ENCODE data around the gene C11orf58.

Gene C11orf58

DNA sequence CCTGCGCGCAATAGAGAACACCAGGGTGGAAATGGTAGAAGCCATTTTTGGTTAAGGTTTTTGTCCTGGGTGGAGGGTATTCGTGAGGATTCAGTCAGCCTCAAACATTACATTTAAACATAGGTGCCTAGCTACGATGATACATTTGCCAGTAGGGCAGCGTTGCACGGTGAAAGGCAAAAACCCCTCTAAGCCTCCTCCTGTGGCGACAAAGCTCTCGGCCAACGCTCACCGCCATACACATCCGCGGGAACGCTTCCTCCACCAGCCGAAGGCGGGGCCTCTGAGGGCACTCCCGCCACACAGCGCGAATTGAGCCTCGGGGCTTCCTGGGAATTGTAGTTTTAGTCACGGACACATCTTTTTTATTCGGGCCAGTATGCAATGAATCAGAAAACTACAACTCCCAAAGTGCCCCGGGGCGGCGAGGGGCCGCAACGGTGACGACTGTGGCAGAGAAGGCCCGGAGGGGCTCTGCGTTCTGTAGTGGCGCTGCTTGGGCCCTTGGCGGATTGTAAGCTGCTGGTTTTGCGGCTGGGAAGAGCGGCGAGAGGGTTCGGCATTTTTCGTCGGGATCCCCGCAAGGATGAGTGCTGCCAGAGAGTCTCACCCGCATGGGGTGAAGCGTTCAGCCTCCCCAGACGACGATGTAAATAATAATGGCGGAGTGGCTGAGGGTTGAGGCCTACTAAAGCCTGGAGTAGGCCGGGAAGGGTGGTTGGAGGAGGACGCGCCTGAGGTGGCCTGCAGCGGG, at the start of gene C11orf58:
C11orf58 (plus strand) TSS at position 455 of the 754 bp plus-strand sequence; CDS start at position 587, 132 bp downstream.
- DNase-seq (ENCODE audit: low read depth): peak; percentile 89

- DNase-seq (ENCODE audit: low read depth): no peak
Measured at GRCh38 chr11:16690086-16690485, 48.4 kb upstream of the C11orf58 start.

- DNase-seq (ENCODE audit: low read depth): no peak
Measured at GRCh38 chr11:16703795-16704194, 34.7 kb upstream of the C11orf58 start.

DNA sequence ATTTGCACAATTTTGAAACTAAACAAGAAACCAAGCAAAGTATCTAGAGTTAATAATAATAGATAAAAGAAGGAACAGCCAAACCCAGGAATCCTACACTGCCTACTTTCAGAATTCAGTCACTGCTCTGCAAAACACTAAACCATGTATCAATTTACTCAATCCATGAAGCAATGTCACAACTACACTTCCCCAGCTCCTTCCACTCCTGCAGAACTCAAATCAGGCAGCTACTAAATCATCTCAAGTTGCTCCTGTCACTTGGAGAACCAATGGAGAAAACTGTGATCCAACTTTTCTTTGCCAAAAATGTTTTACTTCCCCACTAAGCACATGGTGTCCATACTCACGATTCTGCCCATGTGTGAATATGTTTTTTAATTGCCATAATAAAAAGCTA, 24.9 kb upstream of the C11orf58 start:
- no peak for DNase-seq (ENCODE audit: low read depth)

DNA sequence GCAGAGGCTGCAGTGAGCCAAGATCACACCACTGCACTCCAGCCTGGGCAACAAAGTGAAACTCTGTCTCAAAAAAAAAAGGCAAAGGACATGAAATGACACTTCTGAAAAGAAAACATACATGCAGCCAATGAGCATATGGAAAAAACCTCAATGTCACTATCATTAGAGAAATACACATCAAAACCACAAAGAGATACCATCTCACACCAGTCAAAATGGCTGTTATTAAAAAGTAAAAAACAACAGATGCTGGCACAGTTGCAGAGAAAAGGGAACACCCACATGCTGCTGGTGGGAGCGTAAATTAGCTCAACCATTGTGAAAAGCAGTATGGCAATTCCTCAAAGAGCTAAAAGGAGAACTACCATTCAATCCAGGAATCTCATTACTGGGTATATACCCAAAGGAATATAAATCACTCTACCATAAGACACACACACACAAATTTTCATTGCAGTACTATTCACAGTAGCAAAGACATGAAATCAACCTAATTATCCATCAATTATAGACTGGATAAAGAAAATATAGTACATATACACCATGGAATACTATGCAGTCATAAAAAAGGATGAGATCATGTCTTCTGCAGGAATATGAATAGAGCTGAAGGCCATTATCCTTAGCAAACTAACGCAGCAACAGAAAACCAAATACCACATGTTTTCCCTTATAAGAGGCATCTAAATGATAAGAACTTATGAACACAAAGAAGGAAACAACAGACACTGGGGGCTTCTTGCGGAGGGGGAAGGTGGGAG, 15.7 kb upstream of the C11orf58 start:
- DNase-seq (ENCODE audit: low read depth): no peak

- no peak for DNase-seq (ENCODE audit: low read depth)
Measured at GRCh38 chr11:16727806-16728205, 10.6 kb upstream of the C11orf58 start.

DNA sequence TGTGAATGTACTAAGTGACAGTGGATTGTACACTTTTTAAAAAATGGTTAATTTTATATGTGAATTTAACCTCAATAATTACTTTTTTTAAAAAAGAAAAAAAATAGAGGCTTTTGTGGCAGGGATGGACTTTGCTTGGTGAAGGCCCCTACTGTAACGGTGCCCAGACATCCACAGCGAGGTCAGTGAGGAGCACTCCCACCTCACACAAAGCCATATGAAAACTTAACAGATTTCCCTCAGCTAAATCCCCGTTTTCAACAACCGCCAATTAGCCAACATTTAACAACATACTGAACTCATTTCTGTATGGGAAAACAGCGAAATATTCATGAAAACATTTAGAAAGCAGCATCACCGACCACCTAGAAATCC, 642 bp upstream of the C11orf58 start:
- DNase-seq (ENCODE audit: low read depth): no peak

DNA sequence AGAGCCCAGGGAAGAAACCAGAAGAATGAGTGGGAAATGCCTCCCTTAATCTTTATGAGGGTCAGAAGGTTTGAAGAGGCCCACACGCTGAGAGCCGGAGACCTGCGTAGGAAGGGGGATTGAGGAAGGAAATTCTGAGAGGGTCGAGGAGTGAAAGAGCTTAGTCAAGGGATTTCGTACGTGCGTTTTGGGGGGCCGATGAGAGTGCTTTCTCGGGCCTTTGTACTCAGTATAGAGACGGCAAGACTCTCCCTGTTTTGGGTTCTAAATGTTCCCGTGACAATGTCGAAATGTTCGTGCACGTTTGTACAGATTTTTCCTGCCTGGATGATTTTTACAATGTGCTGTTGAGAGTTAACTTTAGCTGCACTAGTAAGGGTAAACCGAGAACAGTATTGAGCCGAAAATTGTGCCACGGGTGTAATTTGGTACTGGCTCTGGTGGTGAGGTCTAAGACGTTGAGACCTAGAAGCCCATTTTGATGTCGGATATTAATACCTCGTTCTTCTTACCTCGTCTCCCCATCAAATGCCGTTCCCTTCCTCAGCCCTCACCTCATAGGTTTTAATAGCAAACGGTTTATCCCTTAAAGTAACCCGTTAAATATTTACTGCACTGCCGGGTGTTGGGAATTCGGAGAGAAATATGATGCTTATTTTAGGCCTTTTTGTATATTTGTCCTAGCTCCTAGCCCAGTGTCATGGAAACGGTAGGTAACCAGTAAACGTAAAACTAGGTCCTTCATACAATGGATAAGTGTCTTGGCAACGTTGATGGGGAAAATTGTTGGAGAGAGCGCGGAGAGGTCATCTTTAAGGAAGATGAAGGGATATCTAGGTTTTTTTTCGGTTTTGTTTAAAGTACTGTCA, 734 bp downstream of the C11orf58 start:
- DNase-seq (ENCODE audit: low read depth): no peak

DNA sequence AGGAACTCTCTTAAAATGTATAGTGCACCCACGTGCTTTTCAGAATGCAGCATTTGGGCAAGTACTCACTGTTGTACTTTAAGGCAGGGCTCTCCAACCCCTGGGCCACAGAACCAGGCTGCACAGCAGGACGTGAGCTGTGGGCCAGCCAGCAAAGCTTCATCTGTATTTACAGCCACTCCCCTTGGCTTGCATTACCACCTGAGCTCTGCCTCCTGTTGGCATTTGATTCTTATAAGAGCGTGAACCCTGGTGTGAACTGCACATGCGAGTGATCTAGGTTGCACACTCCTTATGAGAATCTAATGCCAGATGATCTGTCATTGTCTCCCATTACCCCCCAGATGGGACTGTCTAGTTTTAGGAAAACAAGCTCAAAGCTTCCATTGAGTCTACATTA, 3.0 kb downstream of the C11orf58 start:
- no peak for DNase-seq (ENCODE audit: low read depth)

DNA sequence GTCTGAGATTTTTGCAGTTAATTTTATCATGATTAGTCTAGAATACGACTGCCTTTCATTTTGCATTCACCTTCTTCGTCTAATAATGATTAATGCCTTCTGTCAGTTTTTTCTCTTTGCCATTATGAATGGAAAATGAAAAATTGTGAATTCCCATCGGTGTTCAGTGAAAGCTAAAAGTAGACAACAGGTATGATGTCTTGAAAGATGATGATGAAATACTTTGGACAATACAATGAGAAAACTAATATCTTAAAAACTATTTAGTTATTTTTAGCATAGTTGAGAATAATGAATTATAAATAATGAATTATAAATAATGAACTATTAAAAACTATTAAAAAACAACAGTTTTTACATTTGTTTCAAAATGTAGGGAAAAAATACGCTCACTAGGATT, 5.0 kb downstream of the C11orf58 start:
- DNase-seq (ENCODE audit: low read depth): no peak

DNA sequence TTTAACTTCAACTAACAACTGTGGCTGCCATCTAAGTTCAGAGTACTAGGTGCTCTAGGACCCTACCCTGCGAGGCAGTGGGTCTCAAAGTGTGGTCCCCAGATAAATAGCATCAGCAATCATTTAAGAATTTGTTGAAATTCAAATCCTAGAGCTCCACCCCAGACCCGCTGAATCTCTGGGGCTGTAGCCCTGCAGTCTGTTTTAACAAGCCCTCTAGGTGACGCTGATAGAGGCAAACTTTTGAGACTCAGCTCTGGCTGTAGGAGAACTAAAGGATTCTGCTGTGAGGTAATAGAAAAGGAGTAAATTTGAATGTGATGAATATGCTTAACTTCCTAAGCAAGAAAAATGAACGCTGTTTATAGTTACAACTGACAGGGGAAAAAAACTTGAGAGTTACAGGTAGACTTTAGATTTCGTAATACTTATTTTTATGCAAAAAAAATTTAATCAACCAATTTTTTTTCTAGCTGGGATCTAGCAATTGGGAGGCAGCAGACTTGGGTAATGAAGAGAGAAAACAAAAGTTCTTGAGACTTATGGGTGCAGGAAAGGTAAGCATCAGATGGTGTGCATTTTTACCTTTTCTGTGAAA, 5.8 kb downstream of the C11orf58 start:
- DNase-seq (ENCODE audit: low read depth): no peak

DNA sequence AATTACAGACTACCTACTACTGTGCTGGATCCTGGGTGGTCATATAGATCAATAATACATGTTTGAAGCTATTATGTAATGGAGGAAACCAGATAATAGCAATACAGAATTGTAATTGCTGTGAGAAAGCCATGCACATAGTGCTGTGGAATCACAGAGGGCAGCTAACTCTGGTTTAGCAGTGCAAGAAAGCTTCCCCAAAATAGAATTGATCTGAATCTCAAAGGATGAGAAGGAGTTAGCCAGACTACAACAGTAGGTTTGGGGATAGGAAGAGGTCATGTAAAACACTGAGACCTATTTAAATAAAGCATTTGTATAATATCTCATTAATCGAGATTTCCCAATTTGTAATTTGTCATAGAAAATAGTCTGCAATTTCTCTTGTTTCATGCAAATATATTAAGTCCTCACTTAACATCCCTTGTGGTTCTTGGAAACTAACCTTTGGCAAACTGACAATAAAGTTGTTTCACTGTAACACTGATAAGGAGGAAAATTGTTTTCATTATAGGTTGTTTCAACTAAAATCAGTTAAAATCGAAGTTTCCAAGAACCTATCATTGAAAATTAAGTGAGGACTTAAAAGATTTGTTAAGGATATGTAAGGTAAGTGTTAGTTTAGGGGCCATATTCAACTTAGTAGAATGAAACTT, 7.6 kb downstream of the C11orf58 start:
- DNase-seq (ENCODE audit: low read depth): no peak

GRCh38 chr11:16749092-16749491, 10.6 kb downstream of the C11orf58 start:
- DNase-seq (ENCODE audit: low read depth): no peak

- DNase-seq (ENCODE audit: low read depth): no peak
Measured at GRCh38 chr11:16749666-16750065, 11.2 kb downstream of the C11orf58 start.

GRCh38 chr11:16750417-16750816, 12.0 kb downstream of the C11orf58 start:
- no peak for DNase-seq (ENCODE audit: low read depth)

DNA sequence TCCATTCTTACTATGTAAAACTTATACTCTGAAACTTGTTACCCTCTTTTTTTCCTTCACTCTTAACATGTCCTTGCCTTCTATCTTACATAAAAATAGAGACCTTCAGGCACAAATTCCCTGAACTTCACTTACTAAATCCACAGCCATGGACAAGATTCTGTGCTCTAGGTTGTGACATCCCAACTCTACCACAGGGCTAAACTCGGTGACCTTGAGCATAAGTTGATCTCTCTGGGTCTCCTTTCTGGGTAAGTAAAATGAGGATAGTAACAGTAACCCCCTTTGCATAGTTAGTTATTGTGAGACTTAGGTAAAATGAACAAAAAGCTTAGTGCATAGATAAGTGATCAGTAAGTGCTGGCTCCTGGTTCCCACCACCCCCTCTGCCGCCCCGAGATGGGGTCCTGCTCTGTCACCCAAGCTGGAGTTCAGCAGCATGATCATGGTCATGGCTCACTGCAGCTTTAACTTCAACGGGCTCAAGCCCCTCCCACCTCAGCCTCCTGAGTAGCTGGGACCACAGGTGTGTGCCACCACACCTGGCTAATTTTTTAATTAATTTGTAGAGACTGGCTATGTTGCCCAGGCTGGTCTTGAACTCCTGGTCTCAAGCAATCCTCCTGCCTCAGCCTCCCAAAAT, 20.1 kb downstream of the C11orf58 start:
- no peak for DNase-seq (ENCODE audit: low read depth)

- DNase-seq (ENCODE audit: low read depth): no peak
Measured at GRCh38 chr11:16759857-16760508, 21.5 kb downstream of the C11orf58 start.

GRCh38 chr11:16763746-16764145, 25.3 kb downstream of the C11orf58 start:
- DNase-seq (ENCODE audit: low read depth): no peak

GRCh38 chr11:16764888-16765287, 26.4 kb downstream of the C11orf58 start:
- no peak for DNase-seq (ENCODE audit: low read depth)

GRCh38 chr11:16767137-16767536, 28.7 kb downstream of the C11orf58 start:
- no peak for DNase-seq (ENCODE audit: low read depth)

GRCh38 chr11:16767957-16768356, 29.5 kb downstream of the C11orf58 start:
- DNase-seq (ENCODE audit: low read depth): no peak
